Sciatic nerve (tissue), 2 donors: Measurements from ENCODE around the gene OXCT1. TPM values are rescaled to one million over a fixed set of nuclear protein-coding genes. Genes with fewer than 3 reads are reported as not detected.
"Not testable (repeated sequence)": the region's sequence is repeated elsewhere in the genome, so short reads cannot be mapped to it uniquely, and the experiment has no call there.

Experiments
- ATAC-seq: fragments of 200-7000 bp; cut with Tn5 transposase; one replicate; pipeline ENCODE4 v1.9.1; 2020; ENCODE audit warnings: mild to moderate bottlenecking, moderate library complexity
- DNase-seq: peaks from one replicate; pipeline ENCODE4 v3.0.0-alpha.2; 2020; ENCODE audit warnings: low spot score
- intact Hi-C: fragments of 100-400 bp; cut with DNase I; formaldehyde crosslinking; loops from one replicate; pipeline ENCODE4 v1.14.2; 2022
- total RNA-seq: library from RNA; stranded (reverse); fragmentation: NEBNext Ultra II Directional; extraction: Animal tissue kit (Norgen Biotek cat#: 25700); gene quantifications from one replicate; pipeline ENCODE4 v1.2.1, GENCODE V29; 2021
- donor health status: DM: no; HTN: no; CAD: no.
- donor health status: DM: no; HTN: no; CAD: no.

The OXCT1 gene
- total RNA-seq, 1 donor from 2014 or later = 29.2 TPM

- ATAC-seq (no peak), DNase-seq (no peak)
- intact Hi-C loops = loop anchor here (10.0 kb wide), 1 partner anchor 565 kb away; no protein-coding TSS in a partner anchor
Observed at GRCh38 chr5:41840251-41840650, 30.0 kb downstream of the OXCT1 start.

DNA sequence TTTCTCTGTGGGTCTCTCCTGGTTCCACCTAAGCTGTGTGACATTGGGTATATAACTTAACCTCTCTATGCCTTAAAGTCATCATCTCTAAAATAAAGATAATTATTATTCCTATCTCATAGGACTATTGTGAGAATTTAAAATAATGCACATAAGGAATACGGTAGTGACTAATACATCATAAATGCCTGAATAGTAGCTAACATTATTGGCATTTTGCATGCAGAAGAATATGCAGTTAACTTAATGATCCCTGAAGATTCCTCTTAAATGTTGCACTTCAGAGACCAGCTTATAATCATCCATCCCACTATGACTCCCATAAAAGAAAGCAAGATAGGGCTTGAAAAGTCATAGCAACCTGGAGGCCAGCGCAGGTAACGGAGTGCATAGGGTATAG, 32.4 kb downstream of the OXCT1 start:
- ATAC-seq = no peak
- intact Hi-C loops = no loop called here
- DNase-seq = no peak

GRCh38 chr5:41835645-41836044, 34.6 kb downstream of the OXCT1 start:
- DNase-seq = no peak
- ATAC-seq = peak; percentile 86
- intact Hi-C loops = no loop called here

- intact Hi-C loops = no loop called here
- ATAC-seq = no peak
- DNase-seq = no peak
Observed at GRCh38 chr5:41834506-41834905, 35.7 kb downstream of the OXCT1 start.

DNA sequence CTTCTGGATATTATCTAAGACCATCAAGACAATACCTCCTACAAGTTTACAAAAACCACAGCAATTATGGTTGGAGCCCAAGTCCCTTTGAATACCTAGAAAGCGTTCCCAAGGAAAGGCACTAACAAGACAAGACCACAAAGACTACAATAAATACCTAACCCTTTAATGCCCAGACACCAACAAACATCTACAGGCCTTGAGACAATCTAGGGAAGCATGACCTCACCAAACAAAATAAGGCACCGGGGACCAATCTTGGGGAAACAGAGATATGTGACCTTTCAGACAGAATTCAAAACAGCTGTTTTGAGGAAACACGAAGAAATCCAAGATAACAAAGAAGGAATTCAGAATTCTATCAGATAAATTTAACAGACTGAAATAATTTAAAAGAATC, 37.8 kb downstream of the OXCT1 start:
- no peak for DNase-seq
- no peak for ATAC-seq
- intact Hi-C loops = no loop called here

DNA sequence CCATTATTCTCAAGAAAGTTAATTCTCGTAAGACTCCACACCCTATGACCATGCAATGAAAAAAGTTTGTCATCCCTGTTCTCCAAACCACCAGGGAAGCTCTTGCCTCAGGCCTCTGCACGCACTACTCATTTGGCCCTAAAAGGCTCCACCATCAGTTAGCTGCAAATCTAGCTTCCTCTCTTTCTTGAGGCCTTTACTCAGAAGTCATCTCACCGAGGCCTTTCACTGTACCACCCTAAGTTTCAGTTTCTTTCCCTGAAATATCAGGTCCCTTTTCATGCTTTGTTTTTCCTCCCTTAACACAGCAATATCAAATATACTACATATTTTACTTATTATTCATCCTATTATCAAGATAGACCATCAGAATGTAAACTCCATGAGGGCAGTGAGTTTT, 39.1 kb downstream of the OXCT1 start:
- intact Hi-C loops = no loop called here
- ATAC-seq (no peak), DNase-seq (no peak)

GRCh38 chr5:41827792-41828191, 42.4 kb downstream of the OXCT1 start:
- intact Hi-C loops = no loop called here
- DNase-seq = no peak
- no peak for ATAC-seq

GRCh38 chr5:41822036-41822435, 48.2 kb downstream of the OXCT1 start:
- intact Hi-C loops = no loop called here
- DNase-seq = no peak
- ATAC-seq = no peak

- ATAC-seq (no peak), DNase-seq (no peak)
- intact Hi-C loops = no loop called here
Observed at GRCh38 chr5:41821051-41821450, 49.2 kb downstream of the OXCT1 start.

DNA sequence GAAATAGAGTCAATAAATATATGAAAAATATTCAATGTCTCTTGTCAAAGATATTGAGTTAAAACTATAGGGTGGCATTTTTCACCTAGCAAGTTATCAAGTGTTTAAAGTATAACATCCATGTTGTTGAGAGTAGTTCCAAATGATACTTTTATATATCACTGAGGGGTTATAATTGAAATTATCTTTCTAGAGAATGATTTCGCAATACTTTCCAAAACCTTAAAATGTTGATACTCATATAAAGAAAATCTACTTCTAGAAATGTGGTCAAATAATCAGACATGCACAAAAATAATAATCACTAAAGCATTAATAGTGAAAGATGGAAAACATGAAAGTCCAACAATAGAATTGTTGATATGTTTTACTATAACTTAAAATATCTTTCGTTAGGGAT, 50.1 kb downstream of the OXCT1 start:
- DNase-seq (no peak), ATAC-seq (no peak)
- intact Hi-C loops = no loop called here

GRCh38 chr5:41817625-41818301, 52.5 kb downstream of the OXCT1 start:
- intact Hi-C loops = no loop called here
- ATAC-seq (no peak), DNase-seq (no peak)

DNA sequence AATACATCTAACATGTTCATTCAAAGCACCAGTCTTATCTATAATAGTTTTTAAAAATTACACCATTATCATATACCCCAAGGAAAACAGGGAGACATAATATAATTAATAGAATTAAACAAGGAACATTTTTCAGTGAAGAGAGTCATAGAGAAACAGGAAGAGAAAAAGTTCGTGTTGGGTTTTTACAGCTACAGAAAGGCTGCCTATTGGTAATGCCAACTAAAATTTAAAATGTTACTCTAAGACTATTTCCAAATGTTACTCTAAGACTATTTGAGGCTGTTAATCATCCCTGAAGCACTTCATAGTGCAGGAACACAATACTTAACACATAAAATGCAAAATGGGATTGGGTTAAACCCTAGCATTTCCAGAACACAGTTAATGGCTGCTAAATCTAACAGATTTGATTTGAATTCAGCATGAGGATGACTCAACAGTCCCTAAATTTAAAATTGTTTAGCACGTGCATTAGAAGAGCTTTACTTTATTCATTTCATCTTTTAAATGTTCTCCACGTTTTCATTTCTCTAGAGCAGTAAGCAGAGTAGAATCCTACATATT, 54.5 kb downstream of the OXCT1 start:
- no peak for ATAC-seq
- no peak for DNase-seq
- intact Hi-C loops = no loop called here

DNA sequence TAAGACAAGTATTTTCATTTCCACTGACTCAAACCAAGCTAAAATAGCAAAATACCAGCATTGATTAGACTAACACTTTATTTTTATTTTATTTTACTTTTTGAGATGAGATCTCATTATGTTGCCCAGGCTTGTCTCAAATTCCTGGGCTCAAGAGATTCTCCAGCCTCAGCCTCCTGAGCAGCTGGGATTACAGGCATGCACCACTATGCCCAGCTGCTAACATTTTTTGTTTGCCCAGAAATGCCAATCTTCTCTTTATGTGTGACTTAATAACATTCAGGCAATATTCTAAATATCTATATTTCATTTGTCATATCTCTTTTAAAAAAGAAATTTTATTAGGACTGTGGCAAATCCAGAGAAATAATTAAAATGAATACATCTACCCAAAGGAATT, 55.0 kb downstream of the OXCT1 start:
- DNase-seq (no peak), ATAC-seq (no peak)
- intact Hi-C loops = no loop called here

- DNase-seq, intact Hi-C loops, ATAC-seq: not testable (repeated sequence)
Observed at GRCh38 chr5:41814306-41814705, 55.9 kb downstream of the OXCT1 start.

DNA sequence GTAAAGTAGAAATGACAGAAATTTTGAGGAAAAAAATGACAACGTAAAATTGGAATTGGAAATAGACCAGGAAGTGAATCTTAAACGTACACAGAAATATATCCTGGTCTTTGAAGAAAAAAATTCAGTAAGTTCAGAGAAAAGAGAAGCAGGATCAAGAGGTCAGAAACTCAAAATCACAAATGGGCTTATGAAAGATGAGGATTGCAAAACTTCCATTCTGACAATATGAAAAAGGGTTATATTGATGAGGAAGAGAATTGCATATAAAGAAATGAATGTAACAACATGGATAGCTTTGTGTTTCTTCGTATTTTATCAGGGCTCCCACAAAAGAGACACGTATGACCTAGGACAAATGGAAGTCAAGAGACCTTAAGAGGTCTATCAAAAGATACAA, 58.1 kb downstream of the OXCT1 start:
- intact Hi-C loops = no loop called here
- DNase-seq (no peak), ATAC-seq (no peak)

GRCh38 chr5:41809128-41809527, 61.1 kb downstream of the OXCT1 start:
- ATAC-seq = no peak
- intact Hi-C loops = no loop called here
- DNase-seq = no peak

DNA sequence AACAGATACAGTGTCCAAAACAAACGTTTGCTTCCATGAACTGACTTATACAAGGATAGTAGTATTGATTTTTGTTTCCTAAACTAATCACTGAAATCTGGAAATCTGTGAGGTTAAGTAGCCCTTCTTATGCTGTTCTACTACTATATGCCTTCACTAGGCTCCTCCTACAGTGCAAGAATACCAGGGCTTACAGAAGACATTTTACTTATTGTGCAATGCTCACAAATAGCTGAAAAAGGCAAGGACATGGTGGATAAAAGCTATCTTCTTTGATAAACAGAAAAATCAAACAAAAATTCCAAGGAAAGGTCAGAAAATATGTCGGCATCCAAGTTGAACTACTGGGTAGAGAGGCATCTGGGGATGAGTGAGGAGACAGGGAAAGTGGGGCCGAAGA, 61.9 kb downstream of the OXCT1 start:
- DNase-seq = no peak
- ATAC-seq = no peak
- intact Hi-C loops = no loop called here

DNA sequence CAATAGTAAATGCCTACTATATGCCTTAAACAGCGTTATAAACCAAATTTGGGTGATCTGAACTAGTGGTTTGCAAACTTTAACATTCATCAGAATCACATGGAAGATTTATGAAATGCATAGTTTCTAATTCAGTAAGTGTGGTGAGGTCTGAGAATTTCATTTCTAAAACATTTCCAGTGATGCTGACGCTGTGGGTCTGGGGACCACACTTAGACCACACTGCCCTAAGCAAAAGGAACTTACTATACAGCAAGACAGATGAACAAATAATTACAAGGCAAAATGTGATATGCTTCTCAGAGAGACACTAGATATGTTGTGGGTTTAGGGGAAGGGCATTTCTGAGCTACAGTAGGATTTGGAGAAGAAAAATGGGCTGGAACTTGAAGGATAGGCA, 72.6 kb downstream of the OXCT1 start:
- intact Hi-C loops = no loop called here
- ATAC-seq (no peak), DNase-seq (no peak)

DNA sequence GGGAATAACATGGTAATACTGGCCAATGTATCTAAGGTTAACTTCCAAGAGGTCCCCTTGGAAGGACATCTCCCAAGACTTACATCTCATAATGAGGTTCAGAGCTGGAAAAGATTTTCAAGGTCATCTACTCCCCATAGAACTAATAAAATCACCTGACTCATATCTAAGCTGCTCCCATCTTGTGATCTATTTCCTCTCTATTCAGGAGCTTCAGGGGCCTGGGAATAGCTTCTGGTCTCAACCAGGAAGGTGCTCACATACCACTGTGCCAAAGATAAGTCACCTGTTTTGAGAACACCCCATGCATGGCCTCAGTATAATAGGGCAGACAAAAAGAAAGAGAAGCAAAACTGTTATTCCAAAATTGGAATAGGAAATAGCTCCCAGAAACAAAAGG, 74.2 kb downstream of the OXCT1 start:
- ATAC-seq = no peak
- DNase-seq = no peak

DNA sequence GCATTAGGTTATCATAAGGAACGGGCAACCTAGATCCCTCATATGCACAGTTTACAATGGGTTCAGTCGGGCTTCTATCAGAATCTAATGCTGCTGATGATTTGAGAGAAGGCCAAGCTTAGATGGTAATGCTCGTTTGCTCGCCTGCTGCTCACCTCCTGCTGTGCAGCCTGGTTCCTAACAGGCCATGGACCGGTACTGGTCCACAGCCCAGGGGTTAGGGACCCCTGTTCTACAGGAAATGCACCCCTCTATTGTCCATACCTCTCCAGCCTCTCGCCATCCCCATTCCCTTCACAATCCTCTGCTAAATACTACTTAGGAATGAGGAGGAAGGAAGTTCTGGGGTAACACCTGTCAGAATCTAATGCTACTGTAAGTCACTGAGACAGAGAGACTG, 75.1 kb downstream of the OXCT1 start:
- intact Hi-C loops = no loop called here
- ATAC-seq (no peak), DNase-seq (no peak)

More for the DNA sequence above, 74.2 kb downstream of the OXCT1 start:
- intact Hi-C loops = no loop called here

DNA sequence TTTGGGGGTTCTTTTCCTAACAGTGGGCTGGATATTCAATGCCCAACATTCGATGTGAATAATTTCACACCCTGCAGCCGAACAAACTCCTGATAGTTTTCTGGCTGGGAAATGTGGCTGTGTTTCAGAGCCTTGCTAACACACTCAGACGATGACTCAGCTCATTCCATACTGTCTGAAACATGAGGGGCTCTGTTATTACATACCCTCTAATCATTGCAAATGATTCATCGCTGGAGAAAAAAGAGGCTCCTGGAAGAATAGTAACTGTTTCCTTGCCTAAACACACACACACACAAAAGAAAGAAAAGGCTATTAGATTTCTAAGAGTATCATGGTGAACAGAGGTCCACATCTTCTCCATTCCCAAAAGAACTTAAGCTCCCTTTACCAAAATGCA, 75.8 kb downstream of the OXCT1 start:
- peak; percentile 46 for ATAC-seq
- DNase-seq = no peak
- intact Hi-C loops = no loop called here
